NCI-H345 (cell line): ENCODE results near the gene FGF16.
"Not testable (repeated sequence)": the region's sequence is repeated elsewhere in the genome, so short reads cannot be mapped to it uniquely, and the experiment has no call there.

Experiments
- DNase-seq: peaks from one replicate; lab custom pipeline; 2025; lab: John Stamatoyannopoulos, UW

FGF16 gene

DNA sequence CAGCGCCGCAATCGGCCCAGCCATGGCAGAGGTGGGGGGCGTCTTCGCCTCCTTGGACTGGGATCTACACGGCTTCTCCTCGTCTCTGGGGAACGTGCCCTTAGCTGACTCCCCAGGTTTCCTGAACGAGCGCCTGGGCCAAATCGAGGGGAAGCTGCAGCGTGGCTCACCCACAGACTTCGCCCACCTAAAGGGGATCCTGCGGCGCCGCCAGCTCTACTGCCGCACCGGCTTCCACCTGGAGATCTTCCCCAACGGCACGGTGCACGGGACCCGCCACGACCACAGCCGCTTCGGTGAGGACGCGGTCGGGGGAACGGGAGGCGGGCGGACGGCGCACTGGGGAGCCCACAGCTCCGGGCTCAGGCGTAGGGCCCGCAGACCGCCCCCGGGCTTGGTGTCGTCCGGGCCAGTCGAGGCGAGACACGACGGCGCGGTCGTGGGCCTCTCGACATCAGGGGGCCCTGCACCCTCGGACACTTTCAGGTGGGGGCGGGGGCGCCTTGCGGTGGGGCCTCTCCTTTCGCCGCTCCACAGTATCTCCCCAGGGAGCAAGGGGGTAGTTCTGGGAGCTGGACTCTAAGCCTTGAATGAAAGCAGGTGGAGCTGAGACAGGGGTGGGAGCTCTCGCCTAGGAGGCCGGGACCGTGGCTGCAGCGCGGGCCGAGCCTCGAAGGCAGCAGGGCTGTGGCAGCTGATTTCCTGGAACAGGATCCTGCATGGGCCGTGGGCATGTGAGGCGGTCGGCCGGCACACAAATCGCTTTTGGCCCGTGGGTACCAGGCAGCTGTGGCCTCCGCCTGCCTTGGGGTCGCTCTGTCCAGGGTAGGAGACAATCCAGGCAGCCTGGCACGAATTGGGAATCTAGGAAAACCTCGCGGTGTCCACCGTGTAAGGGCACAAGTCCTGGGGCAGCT lies 722 bp downstream of the FGF16 start:
- DNase-seq = no peak

DNA sequence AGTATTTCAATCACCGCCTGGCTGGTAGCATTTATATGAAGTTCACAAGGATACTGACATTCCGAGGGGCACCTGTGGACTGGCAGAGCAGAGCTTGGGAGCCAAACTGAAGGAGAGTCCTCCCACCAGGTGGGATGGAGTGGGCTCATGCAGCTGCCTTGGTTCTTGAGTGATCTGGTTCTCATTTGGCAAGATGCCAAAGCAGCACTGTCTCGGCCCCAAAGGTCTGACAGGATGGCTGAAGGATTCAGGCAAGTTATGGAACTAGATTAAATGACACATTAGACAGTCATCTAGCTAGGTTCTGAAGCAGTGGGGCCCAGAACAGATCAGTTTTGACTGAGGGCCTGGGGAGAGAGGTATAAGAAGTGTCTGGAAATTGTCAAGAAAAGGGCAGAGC lies 3.2 kb downstream of the FGF16 start:
- no peak for DNase-seq

DNA sequence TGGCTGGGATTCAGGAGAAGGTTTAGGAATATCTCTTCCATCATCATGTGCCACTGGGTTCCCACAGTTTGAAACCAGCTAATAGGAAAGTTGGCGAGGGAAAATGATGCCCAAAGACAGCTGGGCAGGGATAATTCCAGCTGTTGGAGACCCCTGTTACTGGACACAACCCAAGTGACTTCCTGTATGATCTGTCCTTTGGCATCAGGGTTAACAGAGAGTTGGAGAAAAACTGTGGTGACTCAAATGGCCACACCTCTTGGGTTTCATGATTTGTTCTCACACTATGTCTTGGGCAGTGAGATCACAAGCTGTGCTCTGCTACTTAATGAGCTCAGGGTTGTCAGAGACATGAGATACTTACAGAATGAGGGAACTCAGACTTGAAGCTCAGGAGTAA lies 3.8 kb downstream of the FGF16 start:
- DNase-seq = no peak

DNA sequence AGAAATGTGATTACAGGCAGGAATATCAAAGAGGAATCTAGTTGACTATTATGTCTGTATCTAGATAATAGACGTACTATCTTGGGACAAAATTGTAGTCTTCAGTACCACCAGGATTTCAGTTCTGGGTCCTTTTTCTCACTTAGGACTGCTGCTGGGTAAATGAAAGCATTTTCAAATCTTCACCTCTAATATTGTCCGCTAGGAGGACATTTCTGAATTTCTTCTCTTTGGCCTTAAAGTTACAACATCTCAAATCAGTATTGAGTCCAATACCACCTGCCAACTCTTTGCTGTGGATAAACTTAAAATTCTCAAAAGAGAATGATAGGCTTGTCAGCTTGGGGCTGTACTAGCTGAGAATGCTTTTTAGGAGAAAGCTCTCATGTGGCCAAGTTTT lies 6.0 kb downstream of the FGF16 start:
- DNase-seq = no peak

DNA sequence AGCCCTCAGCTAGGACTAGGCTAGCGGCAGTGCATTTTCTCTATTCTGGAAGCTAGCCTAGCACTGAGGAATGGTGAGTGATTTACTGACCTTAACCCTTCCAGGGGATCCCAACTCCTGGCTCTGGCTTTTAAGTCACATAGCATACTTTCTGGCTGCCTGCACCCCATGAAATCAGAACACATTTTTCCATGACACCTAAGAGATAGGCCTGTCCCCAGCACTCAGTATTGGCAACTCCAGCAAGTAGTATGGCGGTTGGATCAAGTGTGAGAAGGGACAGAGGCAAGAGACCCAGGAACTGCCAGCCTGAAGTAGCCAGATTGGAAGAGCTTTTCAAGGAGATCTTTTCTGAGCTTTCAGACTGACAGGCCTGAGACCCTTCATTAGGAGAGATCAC lies 8.2 kb downstream of the FGF16 start:
- no peak for DNase-seq

DNA sequence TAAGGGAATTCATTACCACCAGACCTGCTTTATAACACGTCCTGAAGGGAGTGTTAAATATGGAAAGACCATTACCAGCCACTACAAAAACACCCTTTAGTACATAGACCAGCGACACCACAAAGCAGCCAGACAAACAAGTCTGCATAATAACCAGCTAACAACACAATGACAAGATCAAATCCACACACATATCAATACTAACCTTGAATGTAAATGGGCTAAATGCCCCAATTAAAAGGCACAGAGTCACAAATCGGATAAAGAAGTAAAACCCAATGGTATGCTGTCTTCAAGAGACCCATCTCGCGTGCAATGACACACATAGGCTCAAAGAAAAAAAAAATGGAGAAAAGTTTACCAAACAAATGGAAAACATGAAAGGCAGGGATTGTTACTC lies 36.9 kb downstream of the FGF16 start:
- no peak for DNase-seq

DNA sequence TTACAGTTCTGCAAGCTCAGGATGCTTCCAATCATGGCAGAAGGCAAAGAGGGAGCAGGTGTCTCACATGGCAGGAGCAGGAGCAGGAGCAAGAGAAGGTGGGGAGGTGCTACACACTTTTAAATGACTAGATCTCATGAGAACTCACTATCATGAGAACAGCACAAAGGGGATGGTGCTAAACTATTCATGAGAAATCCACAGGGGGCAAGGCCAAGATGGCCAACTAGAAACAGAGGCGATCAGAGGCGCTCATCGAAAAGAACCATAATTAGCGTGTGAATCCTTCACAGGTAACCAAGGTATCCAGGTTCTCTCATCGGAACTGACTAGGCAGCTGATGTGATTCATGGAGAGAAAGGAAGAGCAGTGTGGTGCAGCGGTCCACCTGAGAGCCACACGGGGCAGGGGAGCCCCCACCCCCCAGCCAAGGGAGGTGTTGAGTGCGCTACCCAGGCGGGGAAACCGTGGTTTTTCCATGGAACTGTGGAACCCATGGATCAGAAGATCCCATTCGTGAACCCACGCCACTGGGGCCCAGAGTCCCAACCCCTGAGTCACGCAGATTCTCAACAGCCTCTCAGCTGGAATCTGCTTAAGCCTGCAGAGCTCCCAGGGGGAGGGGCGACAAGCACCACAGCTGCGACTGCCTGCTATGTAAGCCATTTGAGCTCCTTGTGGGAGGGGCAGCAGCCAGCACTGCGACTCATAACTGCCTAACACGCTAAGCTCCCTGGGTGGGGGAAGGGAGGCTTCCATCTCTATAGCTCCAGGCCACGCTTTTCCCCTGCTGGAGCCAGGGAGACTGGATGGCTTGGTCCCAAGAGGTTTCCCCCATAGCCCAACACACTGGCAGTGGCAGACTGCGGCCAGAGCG lies 46.7 kb downstream of the FGF16 start:
- DNase-seq = peak; percentile 4

DNA sequence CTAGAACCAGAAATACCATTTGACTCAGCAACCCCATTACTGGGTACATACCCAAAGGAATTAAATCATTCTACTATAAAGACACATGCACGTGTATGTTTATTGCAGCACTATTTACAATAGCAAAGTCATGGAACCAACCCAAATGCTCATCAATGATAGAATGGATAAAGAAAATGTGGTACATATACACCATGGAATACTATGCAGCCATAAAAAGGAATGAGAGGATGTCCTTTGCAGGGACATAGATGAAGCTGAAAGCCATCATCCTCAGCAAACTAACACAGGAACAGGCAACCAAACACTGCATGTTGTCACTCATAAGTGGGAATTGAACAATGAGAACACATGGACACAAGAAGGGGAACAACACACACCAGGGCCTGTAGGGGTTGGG lies 53.0 kb downstream of the FGF16 start:
- not testable (repeated sequence) for DNase-seq

DNA sequence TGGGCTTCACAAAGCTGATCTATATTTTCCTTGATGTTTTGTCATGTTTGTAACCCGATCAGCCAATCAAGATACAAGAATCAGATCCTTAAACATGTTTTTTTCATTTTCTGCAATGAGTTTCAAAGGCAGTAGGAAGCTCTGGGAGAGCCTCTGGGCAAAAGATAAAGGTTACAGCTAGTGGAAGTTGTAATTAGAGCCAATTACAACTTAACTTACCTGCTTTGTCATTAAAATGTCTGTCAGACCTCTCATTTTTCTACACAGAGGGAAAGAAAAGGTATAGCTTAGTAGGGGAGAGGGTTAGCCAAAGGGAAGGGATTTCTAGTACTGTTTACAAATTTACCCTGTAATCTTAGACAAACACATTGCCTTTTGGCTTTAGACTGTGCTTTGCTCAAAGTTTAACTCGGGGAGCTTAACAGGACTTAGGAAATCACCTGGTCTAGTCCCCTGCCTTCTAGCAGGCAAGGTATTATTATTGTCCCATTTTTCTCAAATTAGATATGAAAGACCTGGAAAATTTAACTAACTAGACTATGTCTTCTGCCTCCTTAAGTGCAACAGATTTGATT lies 55.8 kb downstream of the FGF16 start:
- DNase-seq = no peak

DNA sequence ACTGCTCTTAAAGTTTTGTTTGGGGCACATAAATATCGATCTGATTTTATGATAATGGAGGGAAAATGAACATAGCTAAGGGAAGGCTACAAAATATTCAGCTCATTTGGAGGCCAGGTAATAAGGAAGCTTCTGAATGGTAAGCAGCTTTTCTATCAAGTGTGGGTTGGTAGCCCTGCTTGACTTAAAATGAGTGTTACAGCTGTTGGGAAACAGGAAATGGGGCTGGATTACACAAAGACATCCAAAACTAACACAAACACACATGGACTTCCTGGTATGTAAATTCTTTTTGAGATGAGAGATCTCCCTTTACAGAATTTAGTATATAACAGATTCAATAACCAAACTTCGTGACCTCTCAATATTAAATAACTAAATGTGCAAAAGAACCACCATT lies 58.0 kb downstream of the FGF16 start:
- DNase-seq = no peak
